Heart right ventricle (tissue), 16 donors: ENCODE results near the gene CLCN2. TPM values are rescaled to one million over a fixed set of nuclear protein-coding genes. Genes with fewer than 3 reads are reported as not detected.
A peak's percentile ranks its signal among the peaks of the same experiment; 100 is the strongest.

ENCODE experiments used
- ATAC-seq, 8 donors: fragments of 200-7000 bp; cut with Tn5 transposase; one replicate each; pipeline ENCODE4 v1.9.1; 2020; ENCODE audit warnings: mild to moderate bottlenecking in 8 of 8, moderate library complexity in 8 of 8, moderate number of reproducible peaks in 1 of 8
- DNase-seq, 2 donors: peaks; one replicate each; pipeline ENCODE4 v3.0.0-alpha.2; 2020
- H3K27ac ChIP-seq, 10 donors: fragments of 200-600 bp; sonication (generic) in 2 of 10; one replicate each; pipeline versions ENCODE4 v1.5.0 to v1.8.0; 2020 to 2022; ENCODE audit warnings: mild to moderate bottlenecking in 3 of 10
- H3K27me3 ChIP-seq, 7 donors: fragments of 200-600 bp; one replicate each; pipeline ENCODE4 v1.8.0; 2021 to 2022; ENCODE audit warnings: mild to moderate bottlenecking in 2 of 7
- H3K36me3 ChIP-seq, 9 donors: fragments of 200-600 bp; sonication (generic) in 1 of 9; one replicate each; pipeline versions ENCODE4 v1.5.0 to v1.8.0; 2020 to 2022; ENCODE audit warnings: mild to moderate bottlenecking in 2 of 9
- H3K4me1 ChIP-seq, 9 donors: fragments of 200-600 bp; sonication (generic) in 1 of 9; one replicate each; pipeline versions ENCODE4 v1.5.0 to v1.8.0; 2020 to 2022; ENCODE audit warnings: mild to moderate bottlenecking in 4 of 9
- H3K4me3 ChIP-seq, 10 donors: fragments of 200-600 bp; sonication (generic) in 2 of 10; one replicate each; pipeline versions ENCODE4 v1.5.0 to v1.8.0; 2020 to 2022; ENCODE audit warnings: mild to moderate bottlenecking in 7 of 10, moderate library complexity in 2 of 10
- H3K9me3 ChIP-seq, 11 donors: fragments of 200-600 bp in 10 of 11; sonication (generic) in 2 of 11; one replicate each; pipeline versions ENCODE4 v1.5.0 to v1.8.0; 2013 to 2022; ENCODE audit warnings: mild to moderate bottlenecking in 2 of 11, control low read depth in 1 of 11, moderate library complexity in 1 of 11
- CTCF ChIP-seq, 9 donors: fragments of 200-600 bp; sonication (generic) in 2 of 9; IDR thresholded peaks; one replicate each; pipeline versions ENCODE4 v1.5.0 to v1.8.0; 2021 to 2022; ENCODE audit warnings: antibody characterized with exemption in 9 of 9, mild to moderate bottlenecking in 5 of 9, moderate library complexity in 1 of 9
- WGBS, 2 donors: extraction: QIAGEN DNeasy Blood & Tissue Kit; methylation state at CpG; one replicate each; pipeline ENCODE4 v1.1.7; 2013; ENCODE audit warnings: inconsistent platforms in 1 of 2; 5-methylcytosine and 5-hydroxymethylcytosine counted together
- intact Hi-C, 10 donors: fragments of 100-400 bp; cut with DNase I; formaldehyde crosslinking; loops; one replicate each; pipeline versions ENCODE4 v1.11.1 to v1.14.2; 2022
- polyA plus RNA-seq, 2 donors: library from polyadenylated mRNA; stranded (reverse); fragments of 200-250 nt; gene quantifications; one replicate each; pipeline ENCODE4 v1.2.3, GENCODE V29; 2013
- total RNA-seq, 10 donors: library from RNA; stranded (reverse); fragmentation: NEBNext Ultra II Directional in 3 of 10; extraction: Animal tissue kit (Norgen Biotek cat#: 25700) in 3 of 10; gene quantifications; one replicate each; pipeline versions ENCODE4 v1.2.1 to v1.2.4, GENCODE V29; 2021 to 2023
- donor health status: Arrhythmogenic right ventricular cardiomyopathy.
- donor health status: ischemic (EF 13 %, LVEDD 7.1; RV severe dilation, severe dysfunction).
- donor health status: healthy with polysubstance abuse.
- donor health status: DM: no; HTN: yes; CAD: no.
- donor health status: DM: no; HTN: no; CAD: no.
- donor health status: ischemic (EF 25% LVEDD 6.9; RV normal size, moderate dysfunction).
- donor health status: ischemic (EF 25% LVEDD 5.7; RV mildly dilated, moderate dysfunction).
- donor health status: healthy.
- donor health status: DM: yes; HTN: yes; CAD: no.
- donor health status: Ischemic cardiomyopathy.
- donor health status: ischemic (EF 35%, LVEDD 5.7; RV mildly dilated, moderate dysfunction).
- donor health status: nonischemic (EF 11% LVEDD 7.7; RV severe dilation, severe dysfunction).
- donor health status: DM: yes; HTN: yes; CAD: no.
- donor health status: PGD.
- donor health status: ischemic (EF 29% LVEDD 5.4; RV normal size, mild dysfunction).
- donor health status: nonischemic (EF 23%, LVEDD 6.1; RV moderate dilation, normal function).

Gene CLCN2
- total and polyA plus RNA-seq, 12 donors, result 1.3 to 8.4 (median 2.4) TPM

DNA sequence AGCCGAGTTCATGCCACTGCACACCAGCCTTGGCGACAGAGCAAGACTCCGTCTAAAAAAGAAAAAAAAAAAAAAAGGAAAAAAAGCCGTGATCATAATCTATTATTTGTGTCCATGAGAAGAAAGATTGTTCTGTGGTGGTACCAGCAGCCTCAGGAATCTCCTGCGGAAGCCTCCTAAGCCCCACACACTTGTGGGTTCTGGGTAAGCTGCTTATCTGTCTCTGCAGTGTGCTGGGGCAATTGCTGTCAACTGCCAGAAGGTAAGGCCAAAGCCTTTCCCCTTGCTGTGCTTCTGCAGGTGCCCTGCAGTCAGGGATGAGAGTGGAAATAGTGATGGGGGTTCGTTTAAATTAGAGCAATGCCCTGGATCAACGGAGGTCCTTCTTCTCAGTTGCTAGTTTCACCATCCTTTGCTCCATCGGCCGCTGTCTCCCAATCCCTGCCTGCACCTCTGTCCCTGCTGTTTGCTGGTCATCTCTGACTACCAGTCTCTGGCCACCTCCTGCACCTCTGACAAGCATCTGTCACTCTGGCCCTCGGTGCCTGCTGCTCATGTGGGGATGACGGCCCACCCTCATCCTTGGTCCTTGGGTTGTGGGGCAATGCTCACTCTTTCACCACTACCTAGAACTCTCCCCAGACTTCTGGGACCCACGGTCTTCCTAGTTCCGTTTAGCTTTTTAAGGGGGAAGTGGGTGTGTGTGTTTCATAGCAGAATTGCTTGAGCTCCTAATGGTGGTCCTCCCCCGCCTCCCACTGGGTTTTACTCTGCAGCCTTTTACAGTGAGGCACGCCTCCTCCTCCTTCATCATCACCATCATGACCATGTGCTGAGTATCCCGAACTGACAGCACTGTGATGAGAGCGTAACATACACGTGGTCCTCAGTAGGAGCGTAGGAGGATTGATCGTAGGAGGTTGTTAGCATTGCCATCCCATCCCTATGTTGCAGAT, 43.9 kb upstream of the CLCN2 start:
- Histone ChIP-seq H3K27me3 (peaks cover 0 to 29% (median 13%) of the 10 kb centered on the region in 7 donors), H3K9me3 (no peaks in the 10 kb centered on the region), H3K36me3 (no peaks in the 10 kb centered on the region), H3K27ac (no peak overlapping the region), H3K4me3 (no peak overlapping the region), H3K4me1 (no peaks in the 10 kb centered on the region)
- ATAC-seq (no peak), DNase-seq (no peak)
- intact Hi-C loops, result no loop called here
- WGBS, 2 donors, result 75 to 80% methylated on average over 20 of the region's 20 CpGs
- TF ChIP-seq CTCF (IDR thresholded peaks at IDR 0.05), result no peak

GRCh38 chr3:184399410-184399809, 38.0 kb upstream of the CLCN2 start:
- no peaks in the 10 kb centered on the region for H3K9me3 ChIP-seq
- ATAC-seq (peak in 6 of 8 donors; percentile 39 to 84 (median 78)), DNase-seq (peak in 1 of 2 donors; percentile 44)
- H3K36me3 ChIP-seq, result no peaks in the 10 kb centered on the region
- no peak overlapping the region for H3K4me3 ChIP-seq
- no peak for TF ChIP-seq CTCF (IDR thresholded peaks at IDR 0.05)
- peaks cover 0 to 46% (median 28%) of the 10 kb centered on the region in 7 donors for H3K27me3 ChIP-seq
- H3K4me1 ChIP-seq, result no peaks in the 10 kb centered on the region
- no peak overlapping the region for H3K27ac ChIP-seq
- intact Hi-C loops, result no loop called here
- 16 to 20% methylated on average over 9 of the region's 9 CpGs for WGBS, 2 donors

- Histone ChIP-seq H3K4me3 (no peak overlapping the region), H3K36me3 (no peaks in the 10 kb centered on the region), H3K27ac (no peak overlapping the region), H3K27me3 (peaks cover 0 to 17% (median 7%) of the 10 kb centered on the region in 7 donors), H3K4me1 (no peaks in the 10 kb centered on the region), H3K9me3 (no peaks in the 10 kb centered on the region)
- no peak for DNase-seq
- 83 to 89% methylated on average over 5 of the region's 5 CpGs for WGBS, 2 donors
- no peak for TF ChIP-seq CTCF (IDR thresholded peaks at IDR 0.05)
- intact Hi-C loops, result no loop called here
- ATAC-seq, result no peak
Observed at GRCh38 chr3:184395320-184395660, 33.9 kb upstream of the CLCN2 start.

- DNase-seq, result no peak
- WGBS, 2 donors, result 77% methylated on average over 3 of the region's 3 CpGs
- intact Hi-C loops, result no loop called here
- H3K4me1 ChIP-seq, result no peaks in the 10 kb centered on the region
- no peaks in the 10 kb centered on the region for H3K9me3 ChIP-seq
- H3K27ac ChIP-seq, result no peak overlapping the region
- no peak overlapping the region for H3K4me3 ChIP-seq
- peaks cover 0 to 18% (median 0%) of the 10 kb centered on the region in 9 donors for H3K36me3 ChIP-seq
- H3K27me3 ChIP-seq, result peaks cover 0 to 17% (median 5%) of the 10 kb centered on the region in 7 donors
- ATAC-seq, result peak in 1 of 8 donors; percentile 14
- TF ChIP-seq CTCF (IDR thresholded peaks at IDR 0.05), result no peak
Observed at GRCh38 chr3:184391266-184391665, 29.9 kb upstream of the CLCN2 start.
